Measurements from ENCODE around the gene ADAM22. TPM values are rescaled to one million over a fixed set of nuclear protein-coding genes. Genes with fewer than 3 reads are reported as not detected.

Gene ADAM22
- total RNA-seq, 1 donor from 2014 or later, result 0.63 TPM

GRCh38 chr7:88013981-88014380 is 79.9 kb downstream of the ADAM22 start:
- no peak overlapping the region for H3K4me3 ChIP-seq (ENCODE audit: low read depth, low read length)
- TF ChIP-seq, protein P1, sequence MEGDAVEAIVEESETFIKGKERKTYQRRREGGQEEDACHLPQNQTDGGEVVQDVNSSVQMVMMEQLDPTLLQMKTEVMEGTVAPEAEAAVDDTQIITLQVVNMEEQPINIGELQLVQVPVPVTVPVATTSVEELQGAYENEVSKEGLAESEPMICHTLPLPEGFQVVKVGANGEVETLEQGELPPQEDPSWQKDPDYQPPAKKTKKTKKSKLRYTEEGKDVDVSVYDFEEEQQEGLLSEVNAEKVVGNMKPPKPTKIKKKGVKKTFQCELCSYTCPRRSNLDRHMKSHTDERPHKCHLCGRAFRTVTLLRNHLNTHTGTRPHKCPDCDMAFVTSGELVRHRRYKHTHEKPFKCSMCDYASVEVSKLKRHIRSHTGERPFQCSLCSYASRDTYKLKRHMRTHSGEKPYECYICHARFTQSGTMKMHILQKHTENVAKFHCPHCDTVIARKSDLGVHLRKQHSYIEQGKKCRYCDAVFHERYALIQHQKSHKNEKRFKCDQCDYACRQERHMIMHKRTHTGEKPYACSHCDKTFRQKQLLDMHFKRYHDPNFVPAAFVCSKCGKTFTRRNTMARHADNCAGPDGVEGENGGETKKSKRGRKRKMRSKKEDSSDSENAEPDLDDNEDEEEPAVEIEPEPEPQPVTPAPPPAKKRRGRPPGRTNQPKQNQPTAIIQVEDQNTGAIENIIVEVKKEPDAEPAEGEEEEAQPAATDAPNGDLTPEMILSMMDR (conservative IDR thresholded peaks at IDR 0.05; ENCODE audit: low read depth, low read length), result no peak
- no peak for DNase-seq (ENCODE audit: low read depth)

DNA sequence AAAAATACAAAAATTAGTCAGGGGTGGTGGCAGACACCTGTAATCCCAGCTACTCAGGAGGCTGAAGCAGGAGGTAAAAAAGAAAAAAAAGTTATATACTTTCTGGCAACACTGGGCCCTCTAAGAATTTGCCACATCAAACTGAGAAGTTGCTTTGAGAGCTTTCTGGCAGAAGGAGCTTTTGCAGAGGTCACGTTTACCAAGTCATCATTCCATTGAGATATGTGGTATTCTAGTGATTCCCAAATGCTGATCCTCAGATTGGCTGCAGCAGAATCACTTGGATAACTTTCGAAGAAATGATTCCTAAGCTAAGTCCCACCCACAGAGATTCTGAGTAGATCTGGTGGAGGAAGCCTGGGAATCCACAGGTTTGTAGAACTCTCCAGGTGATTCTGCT is 80.5 kb downstream of the ADAM22 start:
- no peak overlapping the region for H3K4me3 ChIP-seq (ENCODE audit: low read depth, low read length)
- DNase-seq (ENCODE audit: low read depth), result no peak
- TF ChIP-seq, protein P1 (conservative IDR thresholded peaks at IDR 0.05; ENCODE audit: low read depth, low read length), result no peak

GRCh38 chr7:88015309-88015708 is 81.3 kb downstream of the ADAM22 start:
- TF ChIP-seq, protein P1 (conservative IDR thresholded peaks at IDR 0.05; ENCODE audit: low read depth, low read length), result no peak
- no peak for DNase-seq (ENCODE audit: low read depth)
- no peak overlapping the region for H3K4me3 ChIP-seq (ENCODE audit: low read depth, low read length)

GRCh38 chr7:88018501-88018900 is 84.5 kb downstream of the ADAM22 start:
- H3K4me3 ChIP-seq (ENCODE audit: low read depth, low read length), result no peak overlapping the region
- TF ChIP-seq, protein P1 (conservative IDR thresholded peaks at IDR 0.05; ENCODE audit: low read depth, low read length), result no peak
- DNase-seq (ENCODE audit: low read depth), result no peak

- no peak overlapping the region for H3K4me3 ChIP-seq (ENCODE audit: low read depth, low read length)
- no peak for DNase-seq (ENCODE audit: low read depth)
- TF ChIP-seq, protein P1 (conservative IDR thresholded peaks at IDR 0.05; ENCODE audit: low read depth, low read length), result no peak
Measured at GRCh38 chr7:88020953-88021665, 87.1 kb downstream of the ADAM22 start.

- TF ChIP-seq, protein P1 (conservative IDR thresholded peaks at IDR 0.05; ENCODE audit: low read depth, low read length), result no peak
- H3K4me3 ChIP-seq (ENCODE audit: low read depth, low read length), result no peak overlapping the region
- no peak for DNase-seq (ENCODE audit: low read depth)
Measured at GRCh38 chr7:88027724-88028123, 93.7 kb downstream of the ADAM22 start.

GRCh38 chr7:88034083-88034695 is 100.1 kb downstream of the ADAM22 start:
- no peak for DNase-seq (ENCODE audit: low read depth)
- TF ChIP-seq, protein P1 (conservative IDR thresholded peaks at IDR 0.05; ENCODE audit: low read depth, low read length), result no peak
- H3K4me3 ChIP-seq (ENCODE audit: low read depth, low read length), result no peak overlapping the region
